22Rv1 (cell line): ENCODE data around the gene VPS45.

ENCODE experiments used
- CTCF ChIP-seq: fragments of 450-650 bp; IDR thresholded peaks from 2 replicates; pipeline ENCODE4 v1.5.1; 2017; ENCODE audit warnings: mild to moderate bottlenecking
- ZFX ChIP-seq: fragments of 450-650 bp; IDR thresholded peaks from 2 replicates; pipeline ENCODE4 v1.6.1; 2017; ENCODE audit warnings: antibody characterized with exemption, borderline replicate concordance

GRCh38 chr1:150115121-150115520 is 47.5 kb downstream of the VPS45 start:
- TF ChIP-seq CTCF, result no peak
- TF ChIP-seq ZFX, result no peak
